Measurements from ENCODE around the gene MVB12A. TPM values are rescaled to one million over a fixed set of nuclear protein-coding genes. Genes with fewer than 3 reads are reported as not detected.

Gene MVB12A
- 100 to 1,000 TPM in 1 of 4 donors, 10 to 100 TPM in 3; 51.5 to 146 (median 68.3) TPM for total RNA-seq

DNA sequence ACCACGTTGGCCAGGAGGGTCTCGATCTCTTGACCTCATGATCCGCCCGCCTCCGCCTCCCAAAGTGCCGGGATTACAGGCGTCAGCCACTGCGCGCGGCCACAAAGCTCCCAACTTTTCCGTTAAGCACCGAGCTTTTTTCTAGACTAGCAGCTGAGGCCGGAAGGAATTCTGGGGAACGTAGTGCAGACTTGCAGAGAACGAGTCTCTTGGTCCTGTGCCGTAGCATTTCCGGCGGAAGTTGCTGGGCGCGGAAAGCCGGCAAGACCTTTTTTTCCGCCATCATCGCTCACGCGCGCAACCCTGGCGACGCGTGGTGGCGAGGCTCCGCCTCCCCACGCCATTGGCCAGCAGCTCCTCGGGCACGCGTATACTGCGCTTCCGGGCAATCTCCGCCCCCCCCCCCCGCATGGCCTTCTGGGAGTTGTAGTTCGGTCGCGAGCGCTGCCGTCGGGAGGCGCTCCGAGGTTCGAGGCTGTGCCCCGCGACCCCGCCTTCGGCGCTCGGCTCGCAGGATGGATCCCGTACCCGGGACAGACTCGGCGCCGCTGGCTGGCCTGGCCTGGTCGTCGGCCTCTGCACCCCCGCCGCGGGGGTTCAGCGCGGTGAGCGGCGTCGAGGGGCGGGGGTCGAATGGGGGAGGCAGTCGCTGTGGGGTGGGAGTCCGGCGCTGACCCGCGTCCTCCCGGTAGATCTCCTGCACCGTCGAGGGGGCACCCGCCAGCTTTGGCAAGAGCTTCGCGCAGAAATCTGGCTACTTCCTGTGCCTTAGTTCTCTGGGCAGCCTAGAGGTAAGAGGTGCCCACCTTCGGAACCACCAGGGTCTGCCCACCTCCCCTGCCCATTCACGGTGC is at the start of gene MVB12A:
Gene MVB12A, plus strand, starts transcription at position 427 of the 854 bp plus-strand sequence. Its CDS starts 89 bp downstream, at position 516.
- Histone ChIP-seq H3K4me1 (peaks cover 8 to 10% of the 10 kb centered on the region in 2 donors), H3K27ac (peak within 1 kb of the TSS; percentile 66 to 86 (median 68)), H3K9me3 (no peaks in the 10 kb centered on the region), H3K27me3 (no peaks in the 10 kb centered on the region), H3K4me3 (replicated peaks in 1 of 3) (peak within 1 kb of the TSS; percentile 74 to 94 (median 85)), H3K36me3 (peaks cover 0 to 8% of the 10 kb centered on the region in 2 donors)
- no peak for TF ChIP-seq CTCF (IDR thresholded peaks at IDR 0.05)
- TF ChIP-seq POLR2A (IDR thresholded peaks at IDR 0.05) = peak in 1 of 2 donors; percentile 52
- 0 to 1% methylated on average over 22 to 25 of the region's 85 CpGs for WGBS, 2 donors
- intact Hi-C loops (cut with DNase I) = no loop called here
- peak; percentile 98 to 99 for DNase-seq

DNA sequence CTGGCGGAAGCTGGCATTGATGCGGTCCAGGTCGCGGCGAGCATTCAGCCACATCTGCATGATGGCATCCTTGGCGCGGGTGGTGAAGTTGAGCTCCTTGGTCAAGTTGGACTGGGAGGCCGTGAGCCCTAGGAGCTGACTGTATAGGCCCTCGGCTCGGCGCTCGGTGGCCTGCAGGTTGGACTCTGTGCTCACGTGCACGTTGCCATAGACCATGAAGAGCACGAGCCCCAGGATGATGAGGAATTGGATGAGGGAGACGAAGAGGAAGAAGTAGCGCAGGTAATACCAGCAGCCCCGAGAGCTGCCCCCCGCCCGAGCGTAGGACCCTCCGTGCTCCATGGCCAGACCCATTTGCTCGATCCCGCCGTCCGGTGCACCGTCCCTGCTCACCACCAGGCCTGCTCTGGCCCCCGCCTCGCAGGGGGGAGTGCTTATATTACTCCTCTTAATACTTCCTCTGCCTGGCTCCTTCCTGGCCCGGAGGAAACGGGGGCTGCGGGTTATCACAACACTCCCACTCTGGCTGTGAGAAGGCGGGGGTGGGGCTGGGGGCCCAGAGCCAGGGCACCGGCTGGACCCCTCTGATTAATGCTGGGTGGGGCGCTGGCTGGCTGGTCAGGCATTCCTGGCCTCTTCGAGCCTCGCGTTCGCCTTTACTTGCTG is 42.8 kb upstream of the MVB12A start, which contains the start of gene PLVAP:
Gene PLVAP, minus strand, starts transcription at position 408 of the 666 bp plus-strand sequence. Its CDS starts 54 bp downstream, at position 354.
- no peak within 1 kb of the TSS for H3K27ac ChIP-seq
- TF ChIP-seq POLR2A (IDR thresholded peaks at IDR 0.05) (no peak), CTCF (IDR thresholded peaks at IDR 0.05) (no peak)
- H3K4me1 ChIP-seq = peaks cover 0 to 5% of the 10 kb centered on the region in 2 donors
- intact Hi-C loops (cut with DNase I) = no loop called here
- H3K27me3 ChIP-seq = no peaks in the 10 kb centered on the region
- no peak for DNase-seq
- WGBS, 2 donors = 43 to 62% methylated on average over 24 to 38 of the region's 39 CpGs
- H3K9me3 ChIP-seq = no peaks in the 10 kb centered on the region
- H3K36me3 ChIP-seq = no peaks in the 10 kb centered on the region
- H3K4me3 ChIP-seq (replicated peaks in 1 of 3) = peak within 1 kb of the TSS in 1 of 3 donors; percentile 12

- no peak overlapping the region for H3K27ac ChIP-seq
- H3K4me3 ChIP-seq (replicated peaks in 1 of 3) = no peak overlapping the region
- 69 to 72% methylated on average over 10 to 13 of the region's 13 CpGs for WGBS, 2 donors
- TF ChIP-seq CTCF (IDR thresholded peaks at IDR 0.05) (no peak), POLR2A (IDR thresholded peaks at IDR 0.05) (no peak)
- H3K36me3 ChIP-seq = no peaks in the 10 kb centered on the region
- intact Hi-C loops (cut with DNase I) = no loop called here
- no peaks in the 10 kb centered on the region for H3K27me3 ChIP-seq
- DNase-seq = no peak
- no peaks in the 10 kb centered on the region for H3K9me3 ChIP-seq
- H3K4me1 ChIP-seq = peaks cover 0 to 10% of the 10 kb centered on the region in 2 donors
Observed at GRCh38 chr19:17378271-17378670, 41.6 kb upstream of the MVB12A start.

- intact Hi-C loops (cut with DNase I) = no loop called here
Observed at GRCh38 chr19:17379221-17379631, 40.6 kb upstream of the MVB12A start.

More at GRCh38 chr19:17379221-17379631, 40.6 kb upstream of the MVB12A start:
- Histone ChIP-seq H3K27me3 (no peaks in the 10 kb centered on the region), H3K4me3 (replicated peaks in 1 of 3) (no peak overlapping the region), H3K9me3 (no peaks in the 10 kb centered on the region), H3K36me3 (no peaks in the 10 kb centered on the region), H3K4me1 (peaks cover 0 to 8% of the 10 kb centered on the region in 2 donors), H3K27ac (no peak overlapping the region)
- no peak for TF ChIP-seq CTCF (IDR thresholded peaks at IDR 0.05)
- TF ChIP-seq POLR2A (IDR thresholded peaks at IDR 0.05) = no peak
- 34 to 50% methylated on average over 10 to 14 of the region's 14 CpGs for WGBS, 2 donors
- DNase-seq = no peak
